ENCODE measurements around the gene PLEKHG5.

Gene PLEKHG5

DNA sequence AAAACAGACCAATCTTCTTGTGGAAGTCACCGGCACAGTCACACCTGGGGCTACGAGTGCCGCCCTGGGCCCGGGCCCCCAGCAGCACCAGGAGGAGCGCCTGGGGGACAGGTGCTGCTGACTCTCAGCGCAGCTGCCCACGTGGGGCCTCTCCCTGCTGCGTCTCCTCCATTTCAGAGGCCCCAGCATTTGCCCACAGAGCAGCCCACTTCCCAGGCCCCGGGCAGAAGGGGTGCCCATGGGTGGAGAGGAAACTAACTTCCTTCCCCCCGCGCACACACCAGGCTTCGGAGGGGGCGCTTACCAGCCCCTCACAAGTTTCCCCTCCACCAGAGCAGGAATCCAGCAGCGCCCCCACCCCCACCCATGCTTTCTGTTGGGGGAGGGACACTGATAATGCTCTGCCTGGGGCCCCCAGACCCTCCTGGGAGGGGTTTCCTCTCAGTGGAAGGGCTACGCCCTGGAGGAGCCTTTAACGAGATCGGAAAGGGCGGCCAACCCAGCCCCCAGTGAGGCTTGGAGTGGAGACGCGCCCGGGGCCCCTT is 25.9 kb downstream of the PLEKHG5 start:
- TF ChIP-seq POLR2AphosphoS5 (IDR thresholded peaks at IDR 0.05; ENCODE audit: low read depth, low read length), result no peak
- TF ChIP-seq SIN3A (IDR thresholded peaks at IDR 0.05; ENCODE audit: borderline replicate concordance, insufficient read depth, low read length), result no peak
- TF ChIP-seq FOXP2 (optimal IDR thresholded peaks at IDR 0.05; ENCODE audit: borderline replicate concordance, extremely low read depth, extremely low read length, insufficient read depth), result no peak
- TF ChIP-seq, protein P1, sequence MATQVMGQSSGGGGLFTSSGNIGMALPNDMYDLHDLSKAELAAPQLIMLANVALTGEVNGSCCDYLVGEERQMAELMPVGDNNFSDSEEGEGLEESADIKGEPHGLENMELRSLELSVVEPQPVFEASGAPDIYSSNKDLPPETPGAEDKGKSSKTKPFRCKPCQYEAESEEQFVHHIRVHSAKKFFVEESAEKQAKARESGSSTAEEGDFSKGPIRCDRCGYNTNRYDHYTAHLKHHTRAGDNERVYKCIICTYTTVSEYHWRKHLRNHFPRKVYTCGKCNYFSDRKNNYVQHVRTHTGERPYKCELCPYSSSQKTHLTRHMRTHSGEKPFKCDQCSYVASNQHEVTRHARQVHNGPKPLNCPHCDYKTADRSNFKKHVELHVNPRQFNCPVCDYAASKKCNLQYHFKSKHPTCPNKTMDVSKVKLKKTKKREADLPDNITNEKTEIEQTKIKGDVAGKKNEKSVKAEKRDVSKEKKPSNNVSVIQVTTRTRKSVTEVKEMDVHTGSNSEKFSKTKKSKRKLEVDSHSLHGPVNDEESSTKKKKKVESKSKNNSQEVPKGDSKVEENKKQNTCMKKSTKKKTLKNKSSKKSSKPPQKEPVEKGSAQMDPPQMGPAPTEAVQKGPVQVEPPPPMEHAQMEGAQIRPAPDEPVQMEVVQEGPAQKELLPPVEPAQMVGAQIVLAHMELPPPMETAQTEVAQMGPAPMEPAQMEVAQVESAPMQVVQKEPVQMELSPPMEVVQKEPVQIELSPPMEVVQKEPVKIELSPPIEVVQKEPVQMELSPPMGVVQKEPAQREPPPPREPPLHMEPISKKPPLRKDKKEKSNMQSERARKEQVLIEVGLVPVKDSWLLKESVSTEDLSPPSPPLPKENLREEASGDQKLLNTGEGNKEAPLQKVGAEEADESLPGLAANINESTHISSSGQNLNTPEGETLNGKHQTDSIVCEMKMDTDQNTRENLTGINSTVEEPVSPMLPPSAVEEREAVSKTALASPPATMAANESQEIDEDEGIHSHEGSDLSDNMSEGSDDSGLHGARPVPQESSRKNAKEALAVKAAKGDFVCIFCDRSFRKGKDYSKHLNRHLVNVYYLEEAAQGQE (IDR thresholded peaks at IDR 0.05; ENCODE audit: insufficient read depth in 1 of 2, low read depth in 2 of 2, low read length in 2 of 2), result no peak
- no peak for TF ChIP-seq TAF1 (IDR thresholded peaks at IDR 0.05; ENCODE audit: borderline replicate concordance, insufficient read depth, low read length)

DNA sequence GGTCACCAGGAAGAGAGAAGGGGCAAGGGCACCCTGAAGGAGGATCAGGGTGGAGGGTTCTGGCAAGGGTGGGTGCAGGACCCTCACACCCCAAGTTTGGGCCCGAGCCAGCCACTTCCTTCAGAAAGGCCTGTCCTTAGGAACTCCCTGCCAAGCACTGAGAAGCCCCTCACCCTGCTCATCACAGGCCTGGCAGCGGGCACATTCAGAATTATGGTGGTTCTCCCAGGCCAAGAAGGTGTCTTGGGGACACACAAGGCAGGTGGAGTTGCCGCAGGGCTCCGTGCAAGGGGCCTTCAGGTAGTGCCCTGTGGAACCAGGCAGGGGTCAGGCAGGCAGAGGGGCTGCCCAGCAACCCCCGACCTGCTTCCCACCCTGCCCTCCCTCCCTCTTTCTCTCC is 26.6 kb downstream of the PLEKHG5 start:
- TF ChIP-seq SIN3A (IDR thresholded peaks at IDR 0.05; ENCODE audit: borderline replicate concordance, insufficient read depth, low read length), result no peak
- TF ChIP-seq FOXP2 (optimal IDR thresholded peaks at IDR 0.05; ENCODE audit: borderline replicate concordance, extremely low read depth, extremely low read length, insufficient read depth), result no peak
- TF ChIP-seq POLR2AphosphoS5 (IDR thresholded peaks at IDR 0.05; ENCODE audit: low read depth, low read length), result no peak
- TF ChIP-seq, protein P1 (IDR thresholded peaks at IDR 0.05; ENCODE audit: insufficient read depth in 1 of 2, low read depth in 2 of 2, low read length in 2 of 2), result no peak
- TF ChIP-seq TAF1 (IDR thresholded peaks at IDR 0.05; ENCODE audit: borderline replicate concordance, insufficient read depth, low read length), result no peak

DNA sequence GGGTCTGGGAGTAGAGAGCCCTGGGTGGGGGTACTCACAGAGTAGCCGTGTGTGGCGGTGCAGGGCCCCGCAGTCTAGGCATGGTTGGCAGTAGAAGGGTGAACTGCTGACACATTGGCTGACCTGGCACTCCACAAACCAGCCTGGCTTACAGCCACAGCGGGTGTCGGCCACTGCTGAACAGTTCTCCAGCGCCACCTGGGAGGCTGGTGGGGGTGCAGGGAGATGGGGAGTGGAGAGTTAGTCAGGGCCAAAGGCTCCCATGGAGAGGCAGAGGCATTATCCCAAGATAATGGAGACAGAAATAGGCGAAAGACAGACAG is 27.0 kb downstream of the PLEKHG5 start:
- TF ChIP-seq SIN3A (IDR thresholded peaks at IDR 0.05; ENCODE audit: borderline replicate concordance, insufficient read depth, low read length), result no peak
- no peak for TF ChIP-seq TAF1 (IDR thresholded peaks at IDR 0.05; ENCODE audit: borderline replicate concordance, insufficient read depth, low read length)
- TF ChIP-seq, protein P1 (IDR thresholded peaks at IDR 0.05; ENCODE audit: insufficient read depth in 1 of 2, low read depth in 2 of 2, low read length in 2 of 2), result no peak
- TF ChIP-seq POLR2AphosphoS5 (IDR thresholded peaks at IDR 0.05; ENCODE audit: low read depth, low read length), result no peak
- no peak for TF ChIP-seq FOXP2 (optimal IDR thresholded peaks at IDR 0.05; ENCODE audit: borderline replicate concordance, extremely low read depth, extremely low read length, insufficient read depth)

DNA sequence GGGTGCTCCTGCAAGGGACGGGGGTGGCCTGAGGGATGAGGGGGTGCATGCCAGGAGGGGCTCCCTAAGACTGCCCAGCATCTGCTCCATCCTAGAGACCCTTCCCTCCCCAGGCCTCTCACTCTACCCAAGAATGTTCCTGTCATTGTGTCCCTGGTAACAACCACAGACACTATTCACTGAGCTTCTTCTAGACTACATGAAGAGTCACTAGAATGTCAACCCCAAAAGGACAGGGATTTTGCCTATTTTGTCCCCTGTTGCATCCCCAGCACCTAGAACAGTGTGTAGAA is 28.4 kb downstream of the PLEKHG5 start:
- no peak for TF ChIP-seq FOXP2 (optimal IDR thresholded peaks at IDR 0.05; ENCODE audit: borderline replicate concordance, extremely low read depth, extremely low read length, insufficient read depth)
- no peak for TF ChIP-seq SIN3A (IDR thresholded peaks at IDR 0.05; ENCODE audit: borderline replicate concordance, insufficient read depth, low read length)
- TF ChIP-seq TAF1 (IDR thresholded peaks at IDR 0.05; ENCODE audit: borderline replicate concordance, insufficient read depth, low read length), result no peak
- no peak for TF ChIP-seq POLR2AphosphoS5 (IDR thresholded peaks at IDR 0.05; ENCODE audit: low read depth, low read length)
- TF ChIP-seq, protein P1 (IDR thresholded peaks at IDR 0.05; ENCODE audit: insufficient read depth in 1 of 2, low read depth in 2 of 2, low read length in 2 of 2), result no peak

All from PFSK-1 (cell line).